ENCODE measurements around the gene ATF1.
"Not testable (repeated sequence)": the region's sequence is repeated elsewhere in the genome, so short reads cannot be mapped to it uniquely, and the experiment has no call there.

- not testable (repeated sequence) for TF ChIP-seq CTCF, POLR2A (IDR thresholded peaks at IDR 0.05)
These were observed 51.0 kb downstream of the ATF1 start for GRCh38 chr12:50814921-50815320.
